NOMO-1 treated with dmso at 0.1 percent for 144 hours (cell line): ENCODE measurements around the gene MRGPRE.

ENCODE experiments used
- DNase-seq: peaks from one replicate; lab custom pipeline; 2025; ENCODE audit not compliant: unreplicated experiment; lab: John Stamatoyannopoulos, UW

MRGPRE gene

GRCh38 chr11:3197878-3198528 lies 34.2 kb downstream of the MRGPRE start:
- no peak for DNase-seq

DNA sequence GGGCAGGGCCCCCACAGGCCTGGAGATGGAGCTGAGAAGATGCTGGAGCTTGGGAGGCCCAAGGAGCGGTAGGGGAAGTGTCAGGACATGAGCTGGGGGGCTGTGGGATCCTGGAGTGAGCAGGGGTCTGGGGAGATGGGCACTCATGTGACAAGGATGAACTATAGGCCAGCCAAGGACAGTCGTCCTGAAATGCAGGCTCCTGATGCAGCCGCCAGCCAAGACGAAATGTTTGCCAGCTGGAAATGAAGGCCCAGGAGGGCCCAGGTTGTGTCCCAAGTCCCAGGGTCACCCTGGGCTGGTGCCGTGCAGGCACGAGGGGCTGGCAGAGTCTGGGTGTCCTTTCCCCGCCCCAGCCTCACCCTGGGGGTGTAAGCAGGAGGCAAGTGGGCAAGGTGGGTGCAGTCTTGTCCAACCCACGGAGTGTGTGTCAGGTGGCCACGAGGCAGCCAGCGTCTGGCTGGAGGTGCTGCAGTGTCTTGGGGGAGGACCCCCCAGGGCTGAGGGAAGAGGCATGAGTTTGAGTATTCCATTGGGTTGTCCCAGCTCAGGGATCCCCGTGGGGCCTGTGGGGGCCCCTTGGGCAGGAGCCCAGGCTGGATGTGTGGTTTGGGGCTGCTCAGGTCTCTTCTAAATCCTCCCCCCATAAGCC lies 35.0 kb downstream of the MRGPRE start:
- no peak for DNase-seq

DNA sequence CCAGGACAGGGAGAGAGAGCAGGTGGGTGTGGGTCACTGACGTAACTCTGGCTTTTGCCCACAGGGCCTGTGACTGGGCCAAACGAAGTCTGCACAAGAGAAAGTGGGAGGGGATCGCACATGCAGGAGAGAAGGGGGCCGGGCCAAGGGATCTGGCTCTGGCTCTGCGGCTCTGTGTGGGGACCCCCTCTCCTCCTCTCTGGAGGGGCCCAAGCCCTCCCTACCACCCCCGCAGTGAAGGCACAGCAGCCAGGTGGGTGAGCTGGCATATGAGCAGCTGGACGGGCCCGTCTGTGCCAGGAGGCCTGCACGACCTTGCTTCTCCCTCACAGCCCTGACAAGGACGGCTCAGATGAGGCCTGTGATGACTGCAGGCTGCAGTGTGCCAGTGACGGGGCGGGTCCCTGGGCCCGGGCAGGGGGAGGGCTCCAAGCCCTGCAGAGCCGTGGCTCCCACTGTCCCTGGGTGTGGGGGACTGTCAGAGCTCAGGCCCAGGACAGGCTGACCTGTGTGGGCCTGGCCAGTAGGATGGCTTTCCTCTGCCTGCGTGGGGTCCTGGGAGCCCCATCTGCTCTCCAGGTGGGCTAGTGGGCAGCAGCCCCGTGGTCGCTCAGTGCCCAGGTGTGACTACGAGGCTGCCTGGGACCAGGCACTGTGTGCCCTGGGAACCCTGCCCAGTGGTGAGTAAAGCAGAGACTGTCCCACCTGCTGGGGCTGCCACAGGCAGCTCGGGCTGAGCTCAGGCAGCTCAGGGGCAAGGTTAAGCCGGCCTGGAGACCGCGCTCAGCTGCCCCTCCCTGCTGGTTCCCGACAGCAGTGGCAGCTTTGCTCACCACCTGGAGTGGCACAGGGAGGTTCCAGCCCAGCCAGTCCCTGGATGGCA lies 35.8 kb downstream of the MRGPRE start:
- DNase-seq: no peak

- no peak for DNase-seq
These were observed 36.7 kb downstream of the MRGPRE start for GRCh38 chr11:3195251-3196160.

GRCh38 chr11:3194016-3194816 lies 38.0 kb downstream of the MRGPRE start:
- DNase-seq: no peak

DNA sequence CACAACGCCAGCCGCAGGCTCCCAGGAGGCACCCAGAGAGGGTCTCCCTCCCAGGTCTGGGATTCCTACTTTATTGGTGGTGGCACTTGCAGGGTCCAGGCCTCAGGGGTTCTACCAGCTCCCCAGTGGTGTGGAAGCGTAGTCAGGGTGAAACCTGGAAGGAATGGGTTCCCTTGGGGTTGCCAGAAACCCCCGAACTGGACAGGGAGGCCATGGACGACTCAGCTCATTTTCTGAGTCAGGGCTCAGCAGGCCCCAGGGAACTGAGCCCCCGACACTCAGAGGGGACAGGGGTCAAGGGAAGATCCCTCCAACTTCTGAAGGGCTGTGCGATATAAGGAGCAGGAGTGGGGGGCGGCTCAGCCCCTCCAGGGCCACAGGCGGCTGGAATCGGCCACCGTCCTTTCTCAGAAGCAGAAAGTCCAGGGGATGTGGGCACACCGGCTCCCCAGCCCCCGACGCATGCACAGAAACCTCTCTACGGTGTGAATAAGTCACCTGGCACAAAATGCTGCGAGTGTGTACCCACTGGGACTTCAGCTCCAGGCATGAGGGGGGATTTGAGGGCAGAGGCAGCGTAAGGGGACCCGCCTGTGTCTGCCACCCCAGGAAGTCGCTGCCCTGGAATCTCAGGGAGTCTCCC lies 38.7 kb downstream of the MRGPRE start:
- DNase-seq: no peak

DNA sequence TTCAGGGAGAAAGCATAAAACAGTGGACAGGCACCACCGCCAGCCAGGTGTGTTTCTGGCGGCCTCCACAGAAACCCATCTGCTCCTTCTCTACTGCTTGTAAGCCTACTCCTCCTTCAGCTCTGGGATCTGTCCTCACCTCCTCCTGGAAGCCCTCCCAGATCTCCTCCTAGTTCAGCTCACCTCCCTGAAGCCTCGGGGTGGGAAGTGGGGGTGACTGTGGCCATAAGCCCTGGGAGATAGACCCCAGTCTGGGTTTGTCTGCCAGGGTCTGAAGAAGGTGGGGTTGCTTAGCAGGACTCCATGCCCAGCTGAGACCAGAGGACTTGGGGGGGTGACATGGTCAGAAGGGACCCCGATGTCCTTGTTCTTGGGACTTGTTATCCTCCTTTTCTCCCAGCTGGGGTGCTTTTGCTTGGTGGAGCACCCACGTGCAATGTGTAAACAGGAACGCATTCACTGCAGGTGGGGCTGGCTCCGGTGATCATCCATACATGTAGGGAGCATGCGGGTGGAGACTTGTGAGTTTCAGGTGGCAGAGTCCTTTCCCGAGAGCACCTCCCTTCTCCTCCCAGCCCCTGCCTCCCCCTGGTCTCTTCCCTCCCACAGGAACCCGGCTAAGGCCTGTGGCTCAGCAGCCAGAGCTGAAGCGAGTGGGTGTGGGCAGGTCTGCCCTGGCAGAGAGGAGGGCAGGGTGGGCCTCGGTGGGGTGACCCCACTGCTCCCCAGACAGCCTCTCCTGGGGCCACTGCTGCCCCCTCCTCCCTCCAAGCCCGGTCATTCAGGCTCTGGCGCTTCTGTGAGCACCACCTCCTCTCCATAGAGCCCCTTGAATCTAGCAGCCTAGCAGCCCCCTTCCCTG lies 39.5 kb downstream of the MRGPRE start:
- no peak for DNase-seq

GRCh38 chr11:3191586-3192324 lies 40.5 kb downstream of the MRGPRE start:
- no peak for DNase-seq

DNA sequence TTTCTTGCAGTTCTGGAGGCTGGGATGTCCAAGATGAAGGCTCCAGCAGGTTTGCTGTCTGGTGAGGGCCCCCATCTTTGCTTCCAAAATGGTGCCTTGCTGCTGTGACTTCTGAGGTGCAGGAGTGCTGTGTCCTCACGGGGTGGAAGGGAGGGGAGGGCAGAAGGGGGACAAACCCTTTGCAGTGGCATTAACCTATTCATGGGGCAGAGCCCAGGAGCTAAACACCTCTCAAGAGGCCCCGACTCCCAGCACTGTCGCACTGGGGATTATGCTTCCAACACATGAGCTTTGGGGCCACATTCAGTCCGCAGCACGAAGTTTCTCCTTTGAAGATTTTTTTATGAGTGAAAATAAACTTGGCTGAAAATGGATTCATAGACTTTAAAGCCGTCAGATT lies 41.6 kb downstream of the MRGPRE start:
- DNase-seq: no peak

- no peak for DNase-seq
These were observed 42.2 kb downstream of the MRGPRE start for GRCh38 chr11:3189886-3190583.

DNA sequence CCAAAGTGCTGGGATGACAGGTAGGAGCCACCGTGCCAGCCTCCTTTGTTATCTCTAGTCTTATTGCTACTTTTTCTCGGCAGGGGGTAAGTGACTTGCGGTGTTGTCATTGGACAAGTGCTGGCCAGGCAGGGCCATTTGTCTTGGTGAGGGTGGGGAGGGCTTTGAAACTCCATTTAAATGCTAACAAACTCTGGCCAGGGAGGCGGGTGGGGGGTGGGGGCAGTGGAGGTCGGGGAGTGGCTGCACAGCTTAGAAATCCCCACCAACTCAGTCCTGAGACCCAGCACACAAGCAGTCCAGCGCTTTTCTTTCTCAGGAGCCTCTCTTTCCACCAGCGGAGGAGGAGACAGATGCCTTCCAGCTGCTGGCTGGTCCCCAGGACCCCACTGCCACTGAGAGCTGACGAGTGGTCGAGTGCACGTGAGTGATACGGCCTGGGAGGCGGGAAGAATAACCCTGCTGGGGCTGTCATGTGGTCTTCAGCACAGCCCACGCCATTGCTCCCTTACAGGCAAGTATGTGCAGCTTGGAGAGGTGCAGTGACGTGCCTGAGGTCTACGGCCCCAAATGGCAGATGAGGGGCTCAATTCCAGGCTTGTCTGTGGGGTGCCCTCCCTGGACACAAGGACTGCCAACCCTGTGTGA lies 42.9 kb downstream of the MRGPRE start:
- DNase-seq: no peak

DNA sequence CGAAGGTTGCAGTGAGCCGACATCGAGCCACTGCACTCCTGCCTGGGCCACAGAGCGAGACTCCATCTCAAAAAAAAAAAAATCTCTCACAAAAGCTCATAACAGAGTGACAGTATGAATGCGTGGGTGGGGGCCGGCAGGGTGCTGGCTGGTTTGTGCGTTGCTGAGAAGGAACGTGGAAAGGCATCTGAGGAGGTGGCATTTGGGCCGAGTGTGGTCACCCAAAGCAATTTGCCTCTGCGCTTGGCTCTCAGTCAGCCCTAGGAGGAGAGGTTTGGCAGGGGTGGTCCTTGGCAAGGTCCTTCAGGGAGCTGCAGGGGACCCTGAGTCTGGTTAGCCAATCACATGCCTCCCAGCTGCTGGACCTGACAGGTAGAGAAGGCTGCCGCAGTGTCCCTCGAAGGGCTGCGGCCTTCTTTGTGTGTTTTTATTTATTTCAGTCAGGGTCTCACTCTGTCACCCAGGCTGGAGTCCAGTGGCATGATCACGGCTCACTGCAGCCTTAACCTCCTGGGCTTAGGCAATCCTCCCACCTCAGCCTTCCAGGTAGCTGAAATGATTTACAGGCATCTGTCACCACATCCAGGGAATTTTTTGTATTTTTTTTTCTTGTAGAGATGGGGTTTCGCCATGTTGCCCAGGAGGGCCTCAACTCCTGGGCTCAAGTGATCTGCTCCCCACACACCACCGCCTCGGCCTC lies 43.6 kb downstream of the MRGPRE start:
- no peak for DNase-seq

- DNase-seq: no peak
These were observed 45.9 kb downstream of the MRGPRE start for GRCh38 chr11:3186166-3186953.

GRCh38 chr11:3184732-3185347 lies 47.4 kb downstream of the MRGPRE start:
- no peak for DNase-seq

DNA sequence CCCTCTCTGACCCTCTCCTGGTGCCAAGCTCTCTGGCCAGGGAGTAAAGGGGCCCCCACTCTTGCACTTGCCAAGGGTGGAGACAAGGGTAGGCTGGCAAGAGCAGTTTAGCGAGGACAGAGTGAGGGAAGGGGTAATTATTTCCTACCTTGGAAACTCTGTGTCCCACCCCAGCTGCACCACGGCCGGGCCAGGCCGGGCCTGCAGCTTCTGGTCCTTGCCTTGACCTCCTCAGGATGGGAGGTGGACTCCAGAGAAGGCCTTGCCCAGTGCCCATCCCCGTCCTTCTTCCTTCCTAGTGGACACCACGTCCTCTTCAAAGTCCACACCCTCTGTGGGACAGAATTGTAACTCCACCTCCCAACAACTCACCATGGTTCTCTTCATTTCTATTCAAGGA lies 48.7 kb downstream of the MRGPRE start:
- DNase-seq: no peak
